Memory B cell (primary cell): Measurements from ENCODE around the gene CLEC2L.

Experiments
- ATAC-seq: fragments of 150-1000 bp; cut with Tn5 transposase; 2 replicates; pipeline ENCODE4 v1.10.0; 2021; ENCODE audit warnings: low read depth, mild to moderate bottlenecking, moderate library complexity
- DNase-seq, 2 donors: peaks; one replicate each; pipeline ENCODE4 v3.0.0; 2022; ENCODE audit warnings: low spot score in 2 of 2
- H3K27ac Mint-ChIP-seq: one replicate; pipeline ENCODE4 v1.8.0; 2022; ENCODE audit warnings: mild to moderate bottlenecking, moderate library complexity, mixed read lengths
- H3K27me3 Mint-ChIP-seq: one replicate; pipeline ENCODE4 v1.8.0; 2022; ENCODE audit warnings: mixed read lengths
- H3K36me3 Mint-ChIP-seq: one replicate; pipeline ENCODE4 v1.8.0; 2022; ENCODE audit warnings: mild to moderate bottlenecking, mixed read lengths
- H3K4me1 Mint-ChIP-seq: one replicate; pipeline ENCODE4 v1.8.0; 2022; ENCODE audit warnings: mixed read lengths
- H3K4me3 Mint-ChIP-seq: one replicate; pipeline ENCODE4 v1.8.0; 2022; ENCODE audit warnings: mild to moderate bottlenecking, moderate library complexity, mixed read lengths
- H3K9me3 Mint-ChIP-seq: one replicate; pipeline ENCODE4 v1.8.0; 2022; ENCODE audit warnings: mixed read lengths

CLEC2L gene

DNA sequence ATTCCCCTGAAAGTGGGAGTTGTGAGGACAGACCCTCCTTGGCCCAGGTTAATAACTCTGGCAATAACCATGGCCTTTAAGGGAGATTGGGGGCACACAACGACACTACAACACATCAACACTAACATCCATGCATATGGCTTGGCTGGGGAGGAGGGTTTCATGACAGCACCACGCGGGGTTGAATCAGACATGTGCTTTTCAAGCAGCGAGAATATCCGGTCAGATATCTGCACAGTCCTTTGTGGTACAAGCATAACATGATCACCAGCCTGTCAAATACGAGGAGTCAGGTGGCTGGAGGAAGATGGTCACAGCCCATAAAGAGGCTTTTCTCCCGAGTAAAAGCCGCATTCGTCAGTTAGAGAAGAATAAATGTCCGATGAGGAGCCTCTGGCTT lies 27.0 kb upstream of the CLEC2L start:
- H3K27ac Mint-ChIP-seq: no peak overlapping the region

DNA sequence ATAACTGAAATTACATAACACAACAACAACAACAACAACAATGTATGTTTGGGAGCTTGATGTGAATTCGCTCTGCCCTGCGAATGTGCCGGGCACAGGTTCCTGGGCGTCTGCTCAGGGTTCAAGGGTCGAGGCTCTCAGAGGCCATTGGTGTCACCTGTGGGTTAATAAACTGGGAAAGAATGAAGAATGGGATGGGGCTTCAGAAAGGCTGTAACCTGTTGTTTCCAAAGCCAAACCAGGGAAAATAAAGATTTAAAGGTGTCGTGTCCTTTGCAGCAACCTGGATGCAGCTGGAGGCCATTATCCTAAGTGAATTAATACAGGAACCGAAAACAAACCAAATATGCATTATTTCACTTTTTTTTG lies 22.7 kb upstream of the CLEC2L start:
- H3K27ac Mint-ChIP-seq: no peak overlapping the region
- peaks cover 4% of the 10 kb centered on the region for H3K27me3 Mint-ChIP-seq
- H3K4me3 Mint-ChIP-seq: no peak overlapping the region
- ATAC-seq: no peak
- no peaks in the 10 kb centered on the region for H3K9me3 Mint-ChIP-seq
- peaks cover 7% of the 10 kb centered on the region for H3K4me1 Mint-ChIP-seq
- DNase-seq: no peak
- no peaks in the 10 kb centered on the region for H3K36me3 Mint-ChIP-seq

More for the DNA sequence above, 27.0 kb upstream of the CLEC2L start:
- H3K9me3 Mint-ChIP-seq: peaks cover 4% of the 10 kb centered on the region
- H3K27me3 Mint-ChIP-seq: peaks cover 2% of the 10 kb centered on the region
- no peak for DNase-seq
- H3K4me3 Mint-ChIP-seq: no peak overlapping the region
- H3K4me1 Mint-ChIP-seq: peaks cover 21% of the 10 kb centered on the region
- peaks cover 4% of the 10 kb centered on the region for H3K36me3 Mint-ChIP-seq
- ATAC-seq: no peak

- Mint-ChIP-seq H3K4me3 (no peak overlapping the region), H3K27me3 (peaks cover 4% of the 10 kb centered on the region), H3K9me3 (no peaks in the 10 kb centered on the region), H3K36me3 (no peaks in the 10 kb centered on the region), H3K27ac (no peak overlapping the region), H3K4me1 (peaks cover 2% of the 10 kb centered on the region)
- DNase-seq (no peak), ATAC-seq (no peak)
These were observed 21.3 kb upstream of the CLEC2L start for GRCh38 chr7:139502226-139502625.

DNA sequence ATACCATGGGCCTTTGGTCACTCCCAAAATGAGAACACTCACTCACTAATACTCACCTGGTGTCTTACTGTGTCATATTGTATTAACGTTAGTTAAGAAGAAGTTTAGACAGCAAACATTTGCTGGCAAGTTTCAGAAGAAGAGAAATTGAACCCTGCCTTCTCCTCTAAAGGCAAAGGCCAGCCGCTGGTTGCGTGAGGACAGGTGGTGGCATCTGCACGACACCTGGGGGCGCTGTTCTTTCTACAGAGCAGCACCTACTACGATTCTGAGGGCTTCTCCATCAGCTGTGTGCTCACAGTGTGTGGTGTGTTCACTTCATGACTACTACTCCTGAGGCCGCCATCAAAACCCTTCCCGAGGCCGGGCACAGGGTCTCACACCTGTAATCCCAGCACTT lies 17.9 kb upstream of the CLEC2L start:
- Mint-ChIP-seq H3K27ac (no peak overlapping the region), H3K27me3 (peaks cover 3% of the 10 kb centered on the region), H3K36me3 (no peaks in the 10 kb centered on the region), H3K9me3 (no peaks in the 10 kb centered on the region), H3K4me3 (no peak overlapping the region), H3K4me1 (no peaks in the 10 kb centered on the region)
- no peak for DNase-seq
- no peak for ATAC-seq

GRCh38 chr7:139509535-139509934 lies 13.9 kb upstream of the CLEC2L start:
- H3K36me3 Mint-ChIP-seq: no peaks in the 10 kb centered on the region
- DNase-seq: no peak
- no peaks in the 10 kb centered on the region for H3K9me3 Mint-ChIP-seq
- H3K4me3 Mint-ChIP-seq: no peak overlapping the region
- no peak for ATAC-seq
- no peaks in the 10 kb centered on the region for H3K27me3 Mint-ChIP-seq
- no peaks in the 10 kb centered on the region for H3K4me1 Mint-ChIP-seq
- H3K27ac Mint-ChIP-seq: no peak overlapping the region

GRCh38 chr7:139511315-139511714 lies 12.2 kb upstream of the CLEC2L start:
- H3K9me3 Mint-ChIP-seq: no peaks in the 10 kb centered on the region
- ATAC-seq (no peak), DNase-seq (no peak)
- no peak overlapping the region for H3K4me3 Mint-ChIP-seq
- no peaks in the 10 kb centered on the region for H3K27me3 Mint-ChIP-seq
- no peaks in the 10 kb centered on the region for H3K4me1 Mint-ChIP-seq
- H3K27ac Mint-ChIP-seq: no peak overlapping the region
- no peaks in the 10 kb centered on the region for H3K36me3 Mint-ChIP-seq

DNA sequence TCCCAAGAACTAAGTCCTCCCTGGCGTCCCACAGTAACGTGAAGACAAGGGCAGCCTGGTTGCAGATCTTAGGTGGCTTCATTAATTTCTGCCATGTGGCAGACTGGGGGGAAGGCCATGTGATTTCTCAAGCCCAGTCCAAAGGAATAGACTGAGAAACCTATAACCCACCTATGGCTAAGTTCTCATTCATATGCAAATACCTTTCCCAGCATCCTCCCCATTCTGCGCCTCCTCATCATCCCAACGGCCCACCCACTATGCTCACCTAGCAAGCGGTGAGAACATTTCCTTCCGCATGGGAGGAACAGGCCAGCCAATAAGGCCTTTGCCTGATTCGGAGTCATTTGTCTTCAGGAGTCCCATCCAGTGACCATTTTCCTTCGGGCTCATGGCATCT lies 8.2 kb upstream of the CLEC2L start:
- H3K9me3 Mint-ChIP-seq: no peaks in the 10 kb centered on the region
- peaks cover 2% of the 10 kb centered on the region for H3K27me3 Mint-ChIP-seq
- no peak overlapping the region for H3K4me3 Mint-ChIP-seq
- H3K27ac Mint-ChIP-seq: no peak overlapping the region
- ATAC-seq (no peak), DNase-seq (no peak)
- H3K4me1 Mint-ChIP-seq: no peaks in the 10 kb centered on the region
- no peaks in the 10 kb centered on the region for H3K36me3 Mint-ChIP-seq

- no peak for ATAC-seq
These were observed 2.0 kb upstream of the CLEC2L start for GRCh38 chr7:139521439-139521838.

DNA sequence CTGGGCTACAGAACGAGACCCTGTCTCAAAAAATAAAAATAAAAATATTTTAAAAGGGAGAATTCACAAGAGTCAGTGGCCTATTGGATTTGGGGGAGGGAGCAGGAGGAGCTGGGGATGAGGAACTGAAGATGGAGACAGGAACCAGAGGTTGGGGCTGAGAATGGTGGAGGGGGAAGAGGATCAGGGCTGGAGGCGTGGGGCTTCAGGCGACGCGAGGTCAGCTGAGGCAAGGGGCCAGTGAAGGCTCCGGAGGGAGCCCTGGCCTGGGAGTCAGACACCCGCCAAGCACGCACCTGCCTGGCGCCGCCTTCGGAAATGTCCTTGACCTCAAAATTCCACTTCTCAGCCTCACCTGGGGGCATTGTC lies 671 bp upstream of the CLEC2L start:
- DNase-seq: no peak
- ATAC-seq: no peak
- peaks cover 3% of the 10 kb centered on the region for H3K9me3 Mint-ChIP-seq
- peaks cover 2% of the 10 kb centered on the region for H3K4me1 Mint-ChIP-seq
- peaks cover 3% of the 10 kb centered on the region for H3K36me3 Mint-ChIP-seq
- peaks cover 34% of the 10 kb centered on the region for H3K27me3 Mint-ChIP-seq
- no peak overlapping the region for H3K27ac Mint-ChIP-seq
- H3K4me3 Mint-ChIP-seq: no peak overlapping the region

More at GRCh38 chr7:139521439-139521838, 2.0 kb upstream of the CLEC2L start:
- no peak overlapping the region for H3K4me3 Mint-ChIP-seq
- no peak for DNase-seq
- peaks cover 3% of the 10 kb centered on the region for H3K36me3 Mint-ChIP-seq
- H3K4me1 Mint-ChIP-seq: peaks cover 2% of the 10 kb centered on the region
- peaks cover 33% of the 10 kb centered on the region for H3K27me3 Mint-ChIP-seq
- H3K9me3 Mint-ChIP-seq: peaks cover 2% of the 10 kb centered on the region
- H3K27ac Mint-ChIP-seq: no peak overlapping the region

DNA sequence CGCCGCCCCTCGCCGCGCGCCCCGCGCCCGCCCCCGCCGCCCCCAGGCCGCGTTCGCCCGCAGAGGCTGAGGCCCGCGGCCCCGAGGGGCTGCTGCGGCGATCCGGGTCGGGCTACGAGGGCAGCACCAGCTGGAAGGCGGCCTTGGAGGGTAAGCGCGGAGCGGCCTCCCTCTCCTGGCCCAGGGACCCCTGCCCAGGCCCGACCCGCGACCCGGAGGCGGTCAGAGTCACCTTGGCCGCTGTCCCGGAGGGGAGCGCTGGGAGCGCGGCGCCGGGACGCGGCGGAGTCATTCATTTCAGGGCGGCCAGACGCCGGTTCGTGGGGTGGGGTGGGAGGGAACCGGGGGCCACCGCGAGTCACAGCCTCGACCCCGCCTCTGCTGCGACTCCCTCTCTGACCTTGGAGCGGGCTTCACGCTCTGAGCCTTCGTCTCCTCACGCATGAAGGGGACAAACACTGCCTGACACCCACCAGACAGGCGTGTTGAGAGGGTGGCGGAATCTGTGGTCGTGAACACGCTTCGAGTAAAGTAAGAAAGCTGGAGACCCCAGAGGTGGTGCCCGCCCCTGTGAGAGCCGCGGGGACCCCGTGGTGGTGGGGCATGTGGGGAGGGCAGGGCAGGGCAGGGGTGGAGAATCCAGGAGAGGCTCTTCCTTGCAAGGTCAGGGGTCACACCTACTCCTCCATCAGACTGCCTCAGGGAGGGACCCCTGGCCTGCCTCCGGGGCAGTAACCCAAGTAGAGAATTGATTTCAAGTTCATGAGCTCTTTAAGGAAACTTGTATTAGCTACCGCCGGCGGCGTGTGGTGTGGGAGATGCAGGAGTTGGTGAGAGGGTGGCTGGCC lies 707 bp downstream of the CLEC2L start:
- Mint-ChIP-seq H3K9me3 (peaks cover 8% of the 10 kb centered on the region), H3K27me3 (peaks cover 37% of the 10 kb centered on the region), H3K4me1 (peaks cover 2% of the 10 kb centered on the region), H3K4me3 (no peak overlapping the region), H3K36me3 (peaks cover 3% of the 10 kb centered on the region), H3K27ac (no peak overlapping the region)
- DNase-seq: no peak
- ATAC-seq: no peak

DNA sequence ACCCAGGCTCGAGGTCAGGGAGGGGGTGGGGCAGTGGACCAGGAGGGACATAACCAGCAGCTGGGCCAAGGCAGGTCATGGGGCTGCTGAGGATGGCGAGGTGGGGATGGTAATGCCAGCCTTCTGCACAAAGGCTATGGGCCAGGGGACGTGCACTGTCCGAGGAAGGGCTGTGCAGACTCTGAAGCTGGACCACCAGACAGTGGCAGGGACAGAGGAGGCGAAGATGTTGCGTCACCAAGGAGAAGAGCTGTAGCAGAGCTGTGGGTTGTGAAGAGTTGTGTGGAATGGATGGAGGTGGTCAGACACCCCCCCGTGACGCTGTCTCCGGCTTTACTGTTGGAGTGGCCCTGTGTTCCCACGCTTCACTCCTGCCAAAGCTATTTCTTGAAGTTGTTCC lies 1.8 kb downstream of the CLEC2L start:
- Mint-ChIP-seq H3K4me1 (peaks cover 2% of the 10 kb centered on the region), H3K9me3 (peaks cover 8% of the 10 kb centered on the region), H3K27me3 (peaks cover 37% of the 10 kb centered on the region), H3K4me3 (no peak overlapping the region), H3K27ac (no peak overlapping the region), H3K36me3 (peaks cover 3% of the 10 kb centered on the region)
- DNase-seq (no peak), ATAC-seq (no peak)

DNA sequence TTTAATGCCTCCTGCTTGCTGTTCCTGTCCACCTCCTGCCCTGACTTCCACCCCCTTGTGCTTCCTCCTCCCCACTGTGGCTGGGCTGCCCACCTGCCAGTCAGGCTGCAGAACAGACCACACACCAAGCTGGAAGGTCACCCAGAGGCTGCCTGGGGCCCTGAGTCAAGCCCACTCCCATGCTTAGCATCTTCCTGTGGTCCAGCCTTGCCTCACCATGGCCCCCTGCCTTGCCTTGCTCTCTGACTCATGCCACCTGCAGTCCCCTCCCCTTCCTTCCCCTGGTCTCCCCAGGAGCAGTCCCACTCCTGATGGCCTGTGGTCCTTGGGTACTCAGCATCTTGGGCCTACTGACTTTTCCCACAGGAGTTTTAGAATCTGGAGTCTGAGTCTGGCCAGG lies 2.3 kb downstream of the CLEC2L start:
- Mint-ChIP-seq H3K4me3 (no peak overlapping the region), H3K27ac (no peak overlapping the region), H3K9me3 (peaks cover 8% of the 10 kb centered on the region), H3K36me3 (peaks cover 3% of the 10 kb centered on the region), H3K4me1 (peaks cover 2% of the 10 kb centered on the region), H3K27me3 (peaks cover 37% of the 10 kb centered on the region)
- DNase-seq (no peak), ATAC-seq (no peak)

GRCh38 chr7:139526578-139527544 lies 3.4 kb downstream of the CLEC2L start:
- Mint-ChIP-seq H3K4me1 (peaks cover 2% of the 10 kb centered on the region), H3K27ac (no peak overlapping the region), H3K27me3 (peaks cover 31% of the 10 kb centered on the region), H3K4me3 (no peak overlapping the region), H3K9me3 (peaks cover 7% of the 10 kb centered on the region), H3K36me3 (peaks cover 2% of the 10 kb centered on the region)
- no peak for DNase-seq
- ATAC-seq: no peak

DNA sequence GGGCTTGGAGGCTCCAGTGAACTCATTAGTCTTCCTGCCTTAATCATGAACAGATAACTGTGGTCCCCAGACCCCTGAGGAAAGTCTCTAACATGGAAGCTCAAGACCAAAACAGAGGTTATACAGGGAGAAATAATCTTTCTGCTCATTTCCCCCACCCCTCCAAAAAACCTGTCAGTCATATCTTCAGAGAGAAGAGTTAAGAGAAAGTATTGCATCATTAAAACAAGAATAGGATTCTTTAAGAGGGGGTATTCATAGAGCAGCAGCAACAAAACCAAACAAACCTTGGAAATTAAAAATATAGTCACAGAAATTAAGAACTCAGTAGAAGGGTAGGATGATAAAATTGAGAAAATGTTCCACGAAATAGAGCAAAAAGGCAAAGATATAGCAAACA lies 7.6 kb downstream of the CLEC2L start:
- Mint-ChIP-seq H3K27me3 (peaks cover 12% of the 10 kb centered on the region), H3K27ac (no peak overlapping the region), H3K36me3 (no peaks in the 10 kb centered on the region), H3K9me3 (peaks cover 7% of the 10 kb centered on the region), H3K4me3 (no peak overlapping the region), H3K4me1 (no peaks in the 10 kb centered on the region)
- ATAC-seq (no peak), DNase-seq (no peak)
